Activated T-cell treated with anti-CD3 and anti-CD28 coated beads, Interleukin-2, amount 50 U/mL, for 4 hours (primary cell): ENCODE data around the gene KLHL1. TPM values are rescaled to one million over a fixed set of nuclear protein-coding genes. Genes with fewer than 3 reads are reported as not detected.

ENCODE experiments used
- ATAC-seq, 2 donors: fragments of 200-7000 bp; cut with Tn5 transposase; one replicate each; pipeline ENCODE4 v1.10.0; 2021
- DNase-seq: peaks from one replicate; pipeline ENCODE4 v3.0.0-alpha.2; 2020
- H3K27me3 Mint-ChIP-seq: one replicate; pipeline ENCODE4 v1.8.0; 2021; ENCODE audit warnings: low read depth, mixed read lengths
- H3K36me3 Mint-ChIP-seq: one replicate; pipeline ENCODE4 v1.8.0; 2022; ENCODE audit warnings: mixed read lengths; ENCODE audit not compliant: insufficient read depth
- H3K4me1 Mint-ChIP-seq: one replicate; pipeline ENCODE4 v1.8.0; 2021; ENCODE audit warnings: low read depth, mixed read lengths
- H3K4me3 Mint-ChIP-seq: one replicate; pipeline ENCODE4 v1.8.0; 2021; ENCODE audit warnings: mild to moderate bottlenecking, moderate library complexity, mixed read lengths
- H3K9me3 Mint-ChIP-seq: one replicate; pipeline ENCODE4 v1.8.0; 2021; ENCODE audit warnings: mixed read lengths
- total RNA-seq, 3 donors: library from RNA; stranded (reverse); gene quantifications; one replicate each; pipeline ENCODE4 v1.2.1, GENCODE V29; 2021

Gene KLHL1
- total RNA-seq, 3 donors from 2014 or later, result not detected

DNA sequence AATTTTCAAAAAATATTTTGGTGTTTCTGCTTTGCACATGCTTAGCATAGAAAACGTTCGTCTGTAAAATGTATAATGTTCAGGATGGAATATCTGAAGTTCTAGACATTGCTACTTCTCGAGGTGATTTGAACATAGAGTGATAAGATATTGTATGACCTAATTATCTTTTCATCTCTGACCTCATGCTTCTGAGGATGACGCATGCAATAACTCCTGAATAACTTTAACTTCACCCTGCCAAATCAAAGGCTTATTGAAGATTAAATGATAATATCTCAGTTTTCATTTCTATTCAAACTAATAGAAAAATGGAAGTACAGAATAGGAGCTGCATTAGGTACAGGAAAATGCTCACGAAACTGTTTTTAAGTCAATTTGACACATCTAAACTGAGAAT, 151.4 kb downstream of the KLHL1 start:
- no peak for ATAC-seq
- H3K4me1 Mint-ChIP-seq, result no peaks in the 10 kb centered on the region
- H3K4me3 Mint-ChIP-seq, result no peak overlapping the region
- DNase-seq, result no peak
- no peaks in the 10 kb centered on the region for H3K36me3 Mint-ChIP-seq
- H3K27me3 Mint-ChIP-seq, result no peaks in the 10 kb centered on the region
- H3K9me3 Mint-ChIP-seq, result no peaks in the 10 kb centered on the region

DNA sequence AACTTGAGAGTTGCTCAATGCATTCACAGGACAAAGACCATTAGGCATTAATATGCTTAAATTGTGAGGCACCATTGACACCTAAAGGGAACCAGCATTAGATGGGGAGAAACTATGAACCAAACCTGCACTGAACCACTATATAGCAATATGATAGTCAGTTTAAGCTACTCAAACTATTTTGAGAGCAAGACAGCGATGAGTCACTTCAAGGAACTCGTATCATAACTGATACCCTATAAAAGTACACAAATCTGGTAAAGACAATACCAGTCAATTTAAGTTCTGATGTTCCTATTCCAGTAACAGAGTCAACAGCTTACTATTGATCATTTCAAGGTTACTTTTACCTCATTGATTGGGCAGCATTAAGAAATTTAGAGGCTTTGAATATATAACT, 151.9 kb downstream of the KLHL1 start:
- H3K4me1 Mint-ChIP-seq, result no peaks in the 10 kb centered on the region
- no peak overlapping the region for H3K4me3 Mint-ChIP-seq
- no peaks in the 10 kb centered on the region for H3K27me3 Mint-ChIP-seq
- H3K9me3 Mint-ChIP-seq, result peaks cover 4% of the 10 kb centered on the region
- DNase-seq (no peak), ATAC-seq (no peak)
- no peaks in the 10 kb centered on the region for H3K36me3 Mint-ChIP-seq

DNA sequence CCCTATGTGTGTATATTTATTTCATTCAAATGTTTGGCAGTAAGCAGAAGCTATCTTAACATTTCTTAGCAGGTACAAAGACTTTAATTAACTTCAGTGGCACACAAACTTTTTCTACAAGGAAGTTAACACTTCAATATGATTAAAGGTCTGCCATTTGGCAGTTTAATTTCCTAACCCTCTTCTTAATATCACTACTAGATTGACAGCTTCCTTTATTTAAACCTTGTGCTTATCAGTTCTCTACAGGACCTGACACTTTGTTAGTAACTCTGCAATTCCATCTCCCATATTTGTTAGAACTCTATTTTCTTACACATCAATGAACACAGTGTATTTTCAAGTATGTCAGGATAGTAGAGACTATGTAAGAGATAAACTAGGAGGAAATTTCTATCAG, 153.0 kb downstream of the KLHL1 start:
- peaks cover 8% of the 10 kb centered on the region for H3K9me3 Mint-ChIP-seq
- ATAC-seq (no peak), DNase-seq (no peak)
- no peaks in the 10 kb centered on the region for H3K36me3 Mint-ChIP-seq
- H3K4me3 Mint-ChIP-seq, result no peak overlapping the region
- H3K27me3 Mint-ChIP-seq, result no peaks in the 10 kb centered on the region
- H3K4me1 Mint-ChIP-seq, result no peaks in the 10 kb centered on the region

DNA sequence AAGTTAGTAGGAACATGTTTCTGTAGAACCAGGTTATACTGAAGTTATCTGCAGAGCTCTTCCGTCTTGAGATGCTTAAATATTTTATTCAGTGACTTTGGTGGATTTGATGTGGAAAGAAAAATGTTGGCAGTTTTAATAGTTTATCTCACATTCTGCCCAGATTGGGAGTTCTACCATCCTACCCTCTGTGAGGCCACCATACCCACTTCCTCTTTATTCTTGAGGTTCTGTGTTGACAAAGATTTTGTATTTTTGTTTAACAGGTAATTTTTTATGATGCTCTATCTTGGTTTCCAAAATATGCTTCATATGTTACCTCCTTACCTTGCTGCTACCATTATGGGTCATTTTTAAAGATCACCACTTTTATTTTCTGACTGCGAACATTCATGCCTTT, 156.8 kb downstream of the KLHL1 start:
- no peak for DNase-seq
- Mint-ChIP-seq H3K4me3 (no peak overlapping the region), H3K27me3 (no peaks in the 10 kb centered on the region), H3K9me3 (peaks cover 19% of the 10 kb centered on the region), H3K36me3 (no peaks in the 10 kb centered on the region), H3K4me1 (no peaks in the 10 kb centered on the region)
- ATAC-seq, result no peak

DNA sequence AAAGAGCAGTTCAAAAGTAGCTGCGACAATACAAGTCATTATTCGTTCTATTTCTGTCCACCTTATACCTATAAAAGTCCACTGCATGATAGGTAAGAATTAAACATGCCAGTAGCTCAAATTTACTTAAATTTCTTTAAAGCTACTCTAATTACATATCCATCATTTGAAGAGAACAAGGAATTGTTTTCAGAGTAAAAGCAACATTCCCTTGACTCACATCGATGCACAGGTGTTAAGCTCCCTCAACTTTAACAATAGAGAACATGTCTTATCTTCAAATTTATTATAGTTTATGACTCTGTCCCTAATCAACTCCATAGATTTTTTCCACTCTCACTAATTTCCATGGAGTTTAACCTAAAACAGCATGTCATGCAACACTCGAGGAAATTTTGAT, 158.1 kb downstream of the KLHL1 start:
- Mint-ChIP-seq H3K4me3 (no peak overlapping the region), H3K27me3 (no peaks in the 10 kb centered on the region), H3K4me1 (no peaks in the 10 kb centered on the region), H3K36me3 (no peaks in the 10 kb centered on the region), H3K9me3 (peaks cover 21% of the 10 kb centered on the region)
- DNase-seq, result no peak
- no peak for ATAC-seq

DNA sequence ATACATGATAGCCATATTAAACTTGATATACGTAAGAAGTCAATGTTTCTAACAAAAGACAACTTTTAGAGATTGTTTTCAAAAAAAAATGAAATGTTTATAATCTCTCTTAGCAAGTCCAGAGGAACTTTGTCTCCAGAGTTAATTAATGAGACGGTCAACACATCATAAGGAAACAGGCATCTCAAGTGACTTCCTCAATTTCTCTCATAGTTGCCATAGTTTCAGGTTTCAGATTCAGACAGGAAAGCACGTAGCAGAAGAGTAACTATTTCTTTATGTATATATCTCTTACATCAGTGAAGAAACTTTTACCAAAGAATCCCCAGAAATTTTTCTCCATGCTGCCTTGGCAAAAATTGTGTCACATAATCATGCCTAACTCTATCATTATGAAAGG, 160.2 kb downstream of the KLHL1 start:
- no peaks in the 10 kb centered on the region for H3K36me3 Mint-ChIP-seq
- no peak for DNase-seq
- no peaks in the 10 kb centered on the region for H3K4me1 Mint-ChIP-seq
- H3K4me3 Mint-ChIP-seq, result no peak overlapping the region
- no peaks in the 10 kb centered on the region for H3K27me3 Mint-ChIP-seq
- no peak for ATAC-seq
- H3K9me3 Mint-ChIP-seq, result peaks cover 21% of the 10 kb centered on the region

DNA sequence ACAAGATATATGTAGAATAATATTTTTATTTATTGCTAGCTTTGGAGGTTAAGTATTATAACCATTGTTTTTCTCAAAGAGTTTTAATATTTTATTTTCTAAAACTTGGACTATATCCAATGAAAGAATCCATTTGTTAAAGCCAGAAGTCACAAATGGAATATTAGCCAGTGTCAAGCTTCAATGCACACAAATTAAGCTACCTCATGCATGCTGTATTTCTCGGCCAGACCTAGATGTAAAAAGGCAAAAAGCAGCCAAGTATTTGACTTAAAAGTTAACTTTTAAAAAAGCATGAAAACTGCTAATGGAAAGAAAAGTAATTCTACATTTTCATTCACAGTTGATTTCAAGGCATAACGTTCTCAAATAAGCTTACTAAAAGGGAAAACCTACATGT, 160.7 kb downstream of the KLHL1 start:
- ATAC-seq (no peak), DNase-seq (no peak)
- H3K9me3 Mint-ChIP-seq, result peaks cover 21% of the 10 kb centered on the region
- no peaks in the 10 kb centered on the region for H3K27me3 Mint-ChIP-seq
- no peaks in the 10 kb centered on the region for H3K36me3 Mint-ChIP-seq
- no peaks in the 10 kb centered on the region for H3K4me1 Mint-ChIP-seq
- no peak overlapping the region for H3K4me3 Mint-ChIP-seq

DNA sequence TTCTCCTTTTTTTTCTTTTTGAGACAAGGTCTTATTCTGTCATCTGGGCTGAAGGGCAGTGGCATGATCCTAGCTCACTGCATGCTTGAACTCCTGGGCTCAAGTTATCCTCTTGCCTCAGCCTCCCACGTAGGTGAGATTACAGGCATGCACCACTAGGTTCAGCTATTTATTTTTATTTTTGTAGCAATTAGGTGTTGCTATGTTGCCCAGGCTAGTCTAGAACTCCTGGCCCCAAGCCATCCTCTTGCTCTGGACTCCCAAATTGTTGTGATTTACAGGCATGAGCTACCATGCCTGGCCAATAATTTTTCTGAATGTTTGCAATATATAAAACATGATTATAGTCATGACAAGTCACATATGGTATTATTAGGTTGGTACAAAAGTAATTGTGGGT, 161.7 kb downstream of the KLHL1 start:
- Mint-ChIP-seq H3K4me1 (no peaks in the 10 kb centered on the region), H3K27me3 (no peaks in the 10 kb centered on the region), H3K9me3 (peaks cover 21% of the 10 kb centered on the region), H3K36me3 (no peaks in the 10 kb centered on the region), H3K4me3 (no peak overlapping the region)
- DNase-seq, result no peak
- ATAC-seq, result no peak

DNA sequence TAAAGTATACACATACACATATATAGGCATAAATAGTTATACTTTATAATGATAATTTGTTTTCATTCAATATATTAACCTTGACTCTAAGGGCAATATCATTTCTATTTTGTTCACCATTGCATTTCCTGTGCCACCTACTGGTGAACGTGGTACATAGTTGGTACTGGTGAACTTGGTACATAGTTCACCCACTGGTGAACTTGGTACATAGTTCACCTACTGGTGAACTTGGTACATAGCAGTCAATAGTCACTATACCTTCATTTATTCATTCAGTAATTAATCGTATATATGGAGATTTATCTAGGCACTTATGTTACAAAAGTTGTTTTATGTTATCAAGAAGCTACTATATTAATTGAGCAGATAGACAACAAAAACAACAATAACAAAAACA, 173.2 kb downstream of the KLHL1 start:
- H3K36me3 Mint-ChIP-seq, result no peaks in the 10 kb centered on the region
- peaks cover 11% of the 10 kb centered on the region for H3K9me3 Mint-ChIP-seq
- no peak overlapping the region for H3K4me3 Mint-ChIP-seq
- H3K27me3 Mint-ChIP-seq, result no peaks in the 10 kb centered on the region
- DNase-seq (no peak), ATAC-seq (no peak)
- H3K4me1 Mint-ChIP-seq, result no peaks in the 10 kb centered on the region

DNA sequence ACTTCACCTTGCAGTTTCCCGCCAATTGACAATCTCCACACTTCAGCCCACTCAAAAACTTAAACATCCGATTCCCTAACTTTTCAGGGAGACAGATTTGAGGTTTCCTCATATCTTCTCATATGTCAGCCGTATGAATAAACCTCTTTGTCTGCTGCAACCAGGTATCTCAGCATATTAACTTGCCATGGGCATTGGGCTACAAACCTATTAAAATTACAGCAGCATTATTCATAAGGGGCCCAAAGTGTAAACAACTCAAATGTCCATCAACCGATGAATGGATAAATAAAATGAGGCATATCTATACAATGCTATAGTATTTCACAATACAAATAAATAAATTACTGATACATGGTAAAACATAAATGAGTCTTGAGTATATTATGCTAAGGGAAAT, 180.0 kb downstream of the KLHL1 start:
- Mint-ChIP-seq H3K36me3 (no peaks in the 10 kb centered on the region), H3K4me1 (no peaks in the 10 kb centered on the region), H3K27me3 (no peaks in the 10 kb centered on the region), H3K9me3 (peaks cover 9% of the 10 kb centered on the region), H3K4me3 (no peak overlapping the region)
- ATAC-seq (no peak), DNase-seq (no peak)

DNA sequence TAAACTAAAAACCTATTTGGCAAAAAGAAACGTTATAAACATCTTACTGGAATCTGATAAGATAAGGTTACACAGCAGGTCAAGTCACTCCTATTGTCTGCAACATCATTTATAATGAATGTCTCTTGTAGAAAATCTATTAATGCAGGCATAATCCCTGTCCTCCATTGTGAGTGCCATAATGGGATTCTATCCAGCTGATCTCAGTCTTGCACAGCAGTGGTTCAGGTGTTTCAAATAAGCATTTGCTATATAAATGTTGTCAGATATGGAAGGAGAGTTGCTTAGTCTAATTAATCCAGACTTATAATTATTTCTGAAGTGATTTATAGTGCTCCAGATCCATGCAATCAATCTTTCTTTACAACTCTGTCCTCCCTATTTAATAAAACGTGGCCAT, 187.1 kb downstream of the KLHL1 start:
- no peaks in the 10 kb centered on the region for H3K4me1 Mint-ChIP-seq
- ATAC-seq (no peak), DNase-seq (no peak)
- no peak overlapping the region for H3K4me3 Mint-ChIP-seq
- peaks cover 6% of the 10 kb centered on the region for H3K9me3 Mint-ChIP-seq
- no peaks in the 10 kb centered on the region for H3K36me3 Mint-ChIP-seq
- H3K27me3 Mint-ChIP-seq, result no peaks in the 10 kb centered on the region

DNA sequence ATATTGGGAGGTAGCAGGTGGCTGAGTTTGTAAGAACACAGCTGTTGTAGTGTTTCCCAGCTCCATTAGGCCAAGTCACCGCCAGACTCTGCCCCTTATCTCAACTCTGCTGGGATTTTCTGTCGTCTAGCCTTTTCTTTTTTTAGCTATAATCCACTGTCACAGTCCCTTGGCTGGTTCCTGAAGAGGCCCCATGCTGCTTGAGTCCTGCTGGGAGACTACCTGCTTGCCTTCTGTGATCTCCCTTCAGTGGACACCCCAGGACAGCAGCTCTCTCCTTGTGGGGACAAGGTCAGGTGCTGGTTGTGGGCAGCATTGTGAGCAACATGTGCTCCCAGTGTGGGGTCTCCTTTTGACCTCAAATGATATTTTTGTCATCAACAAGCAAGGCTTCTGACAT, 195.6 kb downstream of the KLHL1 start:
- no peak overlapping the region for H3K4me3 Mint-ChIP-seq
- H3K4me1 Mint-ChIP-seq, result no peaks in the 10 kb centered on the region
- no peaks in the 10 kb centered on the region for H3K36me3 Mint-ChIP-seq
- H3K27me3 Mint-ChIP-seq, result no peaks in the 10 kb centered on the region
- H3K9me3 Mint-ChIP-seq, result peaks cover 6% of the 10 kb centered on the region
- ATAC-seq, result no peak
- DNase-seq, result no peak

DNA sequence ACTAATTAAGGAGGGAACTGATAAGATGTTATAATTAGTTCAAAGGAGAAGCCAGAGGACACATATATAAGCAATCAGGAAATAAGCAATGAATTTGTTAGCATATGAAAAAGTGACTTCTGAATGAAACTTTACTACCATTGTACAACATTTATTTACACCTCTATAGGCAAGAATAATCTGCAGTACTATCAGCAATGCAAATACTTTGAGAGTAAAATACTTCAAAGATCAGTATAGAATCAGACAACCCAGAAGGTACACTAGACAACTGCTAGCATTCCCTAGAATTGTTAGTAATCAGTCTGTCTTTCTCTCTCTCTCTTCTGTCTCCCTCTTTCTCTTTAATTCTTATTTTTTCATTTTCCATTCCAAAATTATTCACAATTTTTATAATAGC, 197.5 kb downstream of the KLHL1 start:
- no peak overlapping the region for H3K4me3 Mint-ChIP-seq
- H3K36me3 Mint-ChIP-seq, result no peaks in the 10 kb centered on the region
- peaks cover 12% of the 10 kb centered on the region for H3K9me3 Mint-ChIP-seq
- DNase-seq (no peak), ATAC-seq (no peak)
- no peaks in the 10 kb centered on the region for H3K4me1 Mint-ChIP-seq
- H3K27me3 Mint-ChIP-seq, result no peaks in the 10 kb centered on the region

DNA sequence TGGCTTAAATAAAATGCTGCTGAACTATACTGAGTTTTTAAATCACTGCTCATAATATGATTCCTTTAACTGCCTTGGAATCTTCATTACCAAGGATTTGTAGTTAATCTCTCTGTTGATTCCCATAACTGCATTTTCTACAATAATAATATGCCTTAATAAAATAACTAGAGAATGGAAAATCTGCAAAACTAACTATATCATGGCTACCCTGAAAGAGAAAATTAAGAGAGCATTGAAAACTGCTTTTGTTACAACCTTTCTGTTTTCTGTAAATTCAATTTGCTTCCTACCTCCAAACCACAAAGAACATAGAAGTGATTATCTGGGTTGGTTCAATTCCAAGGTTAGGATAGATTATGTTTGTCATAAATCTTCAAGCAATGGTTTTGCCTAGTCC, 203.5 kb downstream of the KLHL1 start:
- no peak overlapping the region for H3K4me3 Mint-ChIP-seq
- H3K27me3 Mint-ChIP-seq, result no peaks in the 10 kb centered on the region
- H3K4me1 Mint-ChIP-seq, result no peaks in the 10 kb centered on the region
- peaks cover 13% of the 10 kb centered on the region for H3K9me3 Mint-ChIP-seq
- DNase-seq, result no peak
- no peak for ATAC-seq
- no peaks in the 10 kb centered on the region for H3K36me3 Mint-ChIP-seq

DNA sequence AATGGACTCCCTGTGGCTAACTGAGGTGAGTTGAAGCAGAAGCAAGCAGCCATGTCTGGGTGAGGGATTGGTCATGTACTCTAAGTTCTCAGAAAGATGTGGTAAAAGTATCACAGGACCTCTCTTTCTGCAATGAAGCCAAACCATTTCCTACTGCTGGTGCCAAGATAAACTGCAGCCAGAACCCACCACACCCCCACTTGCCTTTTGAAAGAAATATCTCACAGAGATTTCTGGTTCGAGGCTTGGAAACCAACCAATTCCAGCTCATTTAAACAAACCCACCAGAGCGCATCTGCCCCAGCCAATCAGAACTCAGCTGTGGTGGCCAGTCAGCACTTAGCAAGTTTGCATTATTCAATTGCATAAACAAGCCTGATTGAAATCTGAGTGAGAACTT, 205.2 kb downstream of the KLHL1 start:
- Mint-ChIP-seq H3K9me3 (peaks cover 19% of the 10 kb centered on the region), H3K4me1 (no peaks in the 10 kb centered on the region), H3K36me3 (no peaks in the 10 kb centered on the region), H3K27me3 (no peaks in the 10 kb centered on the region), H3K4me3 (no peak overlapping the region)
- DNase-seq, result no peak
- ATAC-seq, result no peak

DNA sequence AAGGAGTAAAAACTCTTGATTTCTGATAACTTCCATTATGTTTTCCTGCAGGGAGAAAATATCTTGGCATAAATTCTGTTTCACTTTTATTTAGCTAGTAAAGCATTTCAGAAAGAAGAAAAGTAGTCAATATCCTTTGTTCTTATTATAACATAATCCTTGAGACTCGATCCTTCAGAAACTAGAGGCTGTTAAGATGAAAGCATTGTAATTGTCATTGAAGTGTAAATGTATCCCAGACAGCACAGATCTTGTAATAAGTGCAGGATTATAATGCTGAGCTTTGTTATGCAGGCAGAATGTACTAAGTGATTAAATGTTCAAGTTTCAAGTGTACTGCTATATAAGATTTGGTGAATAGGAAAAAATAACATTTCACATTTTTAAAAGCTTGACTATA, 225.8 kb downstream of the KLHL1 start:
- H3K27me3 Mint-ChIP-seq, result no peaks in the 10 kb centered on the region
- no peaks in the 10 kb centered on the region for H3K4me1 Mint-ChIP-seq
- DNase-seq (no peak), ATAC-seq (no peak)
- no peaks in the 10 kb centered on the region for H3K36me3 Mint-ChIP-seq
- peaks cover 6% of the 10 kb centered on the region for H3K9me3 Mint-ChIP-seq
- H3K4me3 Mint-ChIP-seq, result no peak overlapping the region
